HepG2 (cell line): ENCODE data around the gene OR2A42. TPM values are rescaled to one million over a fixed set of nuclear protein-coding genes. Genes with fewer than 3 reads are reported as not detected.
"Not testable (repeated sequence)": the region's sequence is repeated elsewhere in the genome, so short reads cannot be mapped to it uniquely, and the experiment has no call there.

Experiments
- ATAC-seq: fragments of 200-7000 bp; cut with Tn5 transposase; 3 replicates; pipeline ENCODE4 v1.9.1; 2020; ENCODE audit warnings: mild to moderate bottlenecking, moderate library complexity
- BruUV-seq: library from RNA; stranded (reverse); fragments of 400-500 nt; replicated peaks from 2 replicates; lab custom pipeline; 2021; lab: Mats Ljungman, UMichigan
- CTCF ChIA-PET: fragments of 300-600 bp; formaldehyde crosslinking; extraction: SDS; loops from one replicate; lab custom pipeline; 2021; ENCODE audit warnings: low total read pairs, inconsistent platforms, low intra/inter-chr PET ratio; lab: Yijun Ruan, JAX
- POLR2A ChIA-PET: fragments of 350-600 bp; sonication (Branson Sonifier 250); formaldehyde crosslinking; loops from one replicate; lab custom pipeline; 2020; ENCODE audit warnings: antibody characterized with exemption, inconsistent platforms; lab: Yijun Ruan, JAX
- DNase-seq: peaks from one replicate; pipeline ENCODE4 v3.0.0-alpha.2; 2015; ENCODE audit warnings: low spot score
- FAIRE-seq: peaks from 3 replicates; lab custom pipeline; 2011; peaks lifted over from hg19 to GRCh38; lab: Jason Lieb, UNC
- H2AFZ ChIP-seq: one replicate; pipeline ENCODE4 v1.6.1; 2011; ENCODE audit warnings: low read length, inconsistent platforms
- H3K27ac ChIP-seq: fragments of 300-600 bp; 3 replicates; pipeline ENCODE4 v1.8.0; 2011; ENCODE audit warnings: mixed run types, mild to moderate bottlenecking, mixed read lengths, low read length, inconsistent platforms; ENCODE audit not compliant: insufficient read depth; ENCODE audit errors: extremely low read length
- H3K27me3 ChIP-seq, 2 experiments: fragments of 200-600 bp in 1 of 2; 2 replicates in 1 of 2; 3 replicates in 1 of 2; pipeline versions ENCODE4 v1.6.0 to v1.8.0; 2011; ENCODE audit warnings: low read length in 2 of 2, mild to moderate bottlenecking in 2 of 2, moderate library complexity in 2 of 2, inconsistent platforms in 1 of 2; ENCODE audit not compliant: insufficient read depth in 2 of 2, control insufficient read depth in 1 of 2
- H3K36me3 ChIP-seq, 2 experiments: fragments of 200-600 bp in 1 of 2; replicated peaks in 1 of 2; 2 replicates in 1 of 2; 3 replicates in 1 of 2; pipeline versions ENCODE4 v1.5.1 to v1.8.0; 2011; ENCODE audit warnings: low read length in 2 of 2, inconsistent platforms in 1 of 2; ENCODE audit not compliant: insufficient read depth in 2 of 2, control insufficient read depth in 1 of 2
- H3K4me1 ChIP-seq: 2 replicates; pipeline ENCODE4 v1.5.1; 2012; ENCODE audit warnings: low read length, inconsistent platforms; ENCODE audit not compliant: insufficient read depth
- H3K4me2 ChIP-seq: 2 replicates; pipeline ENCODE4 v1.6.0; 2011; ENCODE audit warnings: low read depth, low read length, inconsistent platforms
- H3K4me3 ChIP-seq, 3 experiments: fragments of 200-600 bp in 1 of 3; sonication (generic), shearing (Covaris generic) in 1 of 3; replicated peaks in 1 of 3; 2 replicates each; pipeline ENCODE4 v1.5.1; 2011 to 2016; ENCODE audit warnings: low read length in 3 of 3, inconsistent platforms in 2 of 3, low read depth in 2 of 3, mild to moderate bottlenecking in 2 of 3, control low read depth in 1 of 3, mixed read lengths in 1 of 3; ENCODE audit not compliant: insufficient read depth in 1 of 3
- H3K79me2 ChIP-seq: one replicate; pipeline ENCODE4 v1.6.1; 2011; ENCODE audit warnings: low read length, inconsistent platforms; ENCODE audit not compliant: insufficient read depth
- H3K9ac ChIP-seq: 2 replicates; pipeline ENCODE4 v1.6.0; 2011; ENCODE audit warnings: mild to moderate bottlenecking, low read depth, low read length, inconsistent platforms; ENCODE audit not compliant: insufficient read depth
- H3K9me3 ChIP-seq: 2 replicates; pipeline ENCODE4 v1.5.1; 2012; ENCODE audit warnings: mild to moderate bottlenecking, low read length
- H4K20me1 ChIP-seq: 2 replicates; pipeline ENCODE4 v1.6.0; 2011; ENCODE audit warnings: inconsistent platforms, mild to moderate bottlenecking, low read length, moderate library complexity; ENCODE audit not compliant: insufficient read depth
- WGBS: methylation state at CpG from one replicate; pipeline ENCODE4 v1.1.6; 2017; ENCODE audit warnings: low lambda C conversion rate; 5-methylcytosine and 5-hydroxymethylcytosine counted together
- in situ Hi-C: cut with HindIII; loops from 2 replicates; pipeline ENCODE4 v1.10.0; 2017; ENCODE audit warnings: low pct_unique_long_range_greater_than_20kb; ENCODE audit not compliant: extremely low pct_ligation_motif_present
- intact Hi-C: fragments of 100-400 bp; cut with micrococcal nuclease; formaldehyde crosslinking; loops from one replicate; pipeline ENCODE4 v1.10.0; 2022; ENCODE audit not compliant: unreplicated experiment
- polyA plus RNA-seq, 8 experiments: library from polyadenylated mRNA; depleted of rRNA in 3 of 8; stranded (reverse) in 7 of 8; unstranded in 1 of 8; fragments of >200 nt; fragmentation: Illumina TruSeq in 4 of 8; extraction: Trizol in 4 of 8; gene quantifications; 2 replicates each; pipeline versions ENCODE4 v1.2.1 to v1.2.3, GENCODE V29; 2011 to 2016; ENCODE audit warnings: low read depth in 4 of 8, missing spikeins in 1 of 8, mixed read lengths in 1 of 8; ENCODE audit not compliant: insufficient read depth in 1 of 8
- total RNA-seq, 5 experiments: library from RNA; depleted of rRNA; stranded (reverse); fragments of >200 nt; fragmentation: Illumina TruSeq; extraction: Trizol; gene quantifications; 2 replicates each; pipeline ENCODE4 v1.2.3, GENCODE V29; 2016; ENCODE audit warnings: low read depth in 1 of 5

OR2A42 gene
- total and polyA plus RNA-seq, 2 of the 13 experiments (the other 11 are each of a cell fraction or from before 2014, with no cell fraction given) = not detected

GRCh38 chr7:144282490-144282889, 43.1 kb upstream of the OR2A42 start:
- H3K4me2 ChIP-seq, BruUV-seq, H4K20me1 ChIP-seq, H3K9me3 ChIP-seq, H3K9ac ChIP-seq, H3K27me3 ChIP-seq, H3K36me3 ChIP-seq, CTCF ChIA-PET, H3K4me3 ChIP-seq, in situ Hi-C loops, H2AFZ ChIP-seq, DNase-seq, POLR2A ChIA-PET, FAIRE-seq, ATAC-seq, H3K4me1 ChIP-seq, H3K27ac ChIP-seq, H3K79me2 ChIP-seq, intact Hi-C loops: not testable (repeated sequence)
- 73% methylated on average over 4 of the region's 4 CpGs for WGBS

GRCh38 chr7:144281981-144282380, 42.6 kb upstream of the OR2A42 start:
- peak; percentile 52 for ATAC-seq
- H2AFZ ChIP-seq, H3K9me3 ChIP-seq, BruUV-seq, H3K4me1 ChIP-seq, H3K9ac ChIP-seq, DNase-seq, H3K4me2 ChIP-seq, H3K27me3 ChIP-seq, in situ Hi-C loops, H4K20me1 ChIP-seq, FAIRE-seq, H3K36me3 ChIP-seq, H3K4me3 ChIP-seq, H3K27ac ChIP-seq, CTCF ChIA-PET, H3K79me2 ChIP-seq, intact Hi-C loops, POLR2A ChIA-PET: not testable (repeated sequence)
- WGBS = no CpG with 5 or more reads among the region's 8 CpGs

- H3K36me3 ChIP-seq, POLR2A ChIA-PET, H3K4me1 ChIP-seq, H3K27ac ChIP-seq, intact Hi-C loops, H3K27me3 ChIP-seq, H3K4me2 ChIP-seq, CTCF ChIA-PET, H2AFZ ChIP-seq, in situ Hi-C loops, BruUV-seq, ATAC-seq, H3K79me2 ChIP-seq, DNase-seq, H3K9me3 ChIP-seq, H3K9ac ChIP-seq, H3K4me3 ChIP-seq, H4K20me1 ChIP-seq: not testable (repeated sequence)
- peak; percentile 67 for FAIRE-seq
- 85% methylated on average over 3 of the region's 6 CpGs for WGBS
These were observed 40.6 kb upstream of the OR2A42 start for GRCh38 chr7:144280010-144280409.

GRCh38 chr7:144275281-144275680, 35.9 kb upstream of the OR2A42 start:
- H3K9ac ChIP-seq, H3K36me3 ChIP-seq, H3K79me2 ChIP-seq, H3K4me3 ChIP-seq, H4K20me1 ChIP-seq, H3K4me1 ChIP-seq, H2AFZ ChIP-seq, in situ Hi-C loops, H3K4me2 ChIP-seq, intact Hi-C loops, FAIRE-seq, BruUV-seq, DNase-seq, ATAC-seq, H3K9me3 ChIP-seq, H3K27me3 ChIP-seq, H3K27ac ChIP-seq, POLR2A ChIA-PET, CTCF ChIA-PET: not testable (repeated sequence)
- WGBS = 20% methylated on average over 1 of the region's 6 CpGs
